ENCODE data around the gene IRF4. TPM values are rescaled to one million over a fixed set of nuclear protein-coding genes. Genes with fewer than 3 reads are reported as not detected.
A peak's percentile ranks its signal among the peaks of the same experiment; 100 is the strongest.

Gene IRF4
- total RNA-seq = 1 to 10 TPM in 1 of 2 donors, under 1 TPM in 1; 0.50 to 1.0 TPM
- polyA plus RNA-seq (ENCODE audit: insufficient read length in 2 of 2) = under 1 TPM; 0.11 to 0.35 TPM
- long read RNA-seq, donor 1 = 0 reads
- long read RNA-seq, donor 2 = 0 reads
- long read RNA-seq, donor 3 = 0 reads
- long read RNA-seq, donor 4 = 0 reads

- peaks cover 73% of the 10 kb centered on the region for H3K27me3 ChIP-seq (ENCODE audit: control insufficient read depth, insufficient read depth, low read length)
- H3K27ac ChIP-seq (ENCODE audit: low read depth, low read length) = no peak within 1 kb of the TSS
- no peaks in the 10 kb centered on the region for H3K9me3 ChIP-seq (ENCODE audit: control insufficient read depth, insufficient read depth, low read length)
- DNase-seq (ENCODE audit: low read depth in 4 of 6, low spot score in 6 of 6) = peak in 1 of 6 donors; percentile 20
- H3K4me1 ChIP-seq (ENCODE audit: control insufficient read depth, insufficient read depth, low read length) = peaks cover 27% of the 10 kb centered on the region
- H3K4me3 ChIP-seq (ENCODE audit: low read depth, low read length) = no peak within 1 kb of the TSS
- no peaks in the 10 kb centered on the region for H3K36me3 ChIP-seq (ENCODE audit: control insufficient read depth, insufficient read depth, low read length)
- WGBS (ENCODE audit: insufficient coverage) = under 1% methylated on average over 78 of the region's 82 CpGs
These were observed at the start of gene IRF4 for GRCh38 chr6:391559-392440. Gene IRF4 (plus strand): TSS chr6:391752. CDS start chr6:393153, 1,401 bp downstream.

GRCh38 chr6:341914-342831 lies 49.4 kb upstream of the IRF4 start:
- Histone ChIP-seq H3K9me3 (ENCODE audit: control insufficient read depth, insufficient read depth, low read length) (no peaks in the 10 kb centered on the region), H3K4me1 (ENCODE audit: control insufficient read depth, insufficient read depth, low read length) (peaks cover 21% of the 10 kb centered on the region)
- 73% methylated on average over 16 of the region's 16 CpGs for WGBS (ENCODE audit: insufficient coverage)

DNA sequence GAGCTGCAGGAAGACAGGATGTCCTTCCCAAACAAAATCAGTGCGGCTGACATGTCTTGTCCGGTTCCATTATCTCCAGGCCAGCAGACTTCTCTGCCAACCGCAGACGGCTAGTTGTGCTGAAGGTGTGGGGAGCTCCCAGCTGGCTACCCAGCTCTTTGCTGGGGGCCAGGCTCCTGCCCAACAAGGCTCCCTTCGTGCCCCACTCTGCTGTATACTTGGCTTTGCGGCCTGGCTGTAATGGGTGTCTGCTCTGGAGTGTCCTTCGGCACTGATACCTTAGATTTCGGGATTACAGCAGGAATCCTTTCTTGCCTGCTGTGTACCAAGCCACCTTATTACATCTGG lies 48.7 kb upstream of the IRF4 start:
- Histone ChIP-seq H3K4me1 (ENCODE audit: control insufficient read depth, insufficient read depth, low read length) (peaks cover 21% of the 10 kb centered on the region), H3K4me3 (ENCODE audit: low read depth, low read length) (no peak overlapping the region), H3K36me3 (ENCODE audit: control insufficient read depth, insufficient read depth, low read length) (peaks cover 7% of the 10 kb centered on the region), H3K9me3 (ENCODE audit: control insufficient read depth, insufficient read depth, low read length) (no peaks in the 10 kb centered on the region), H3K27ac (ENCODE audit: low read depth, low read length) (no peak overlapping the region), H3K27me3 (ENCODE audit: control insufficient read depth, insufficient read depth, low read length) (no peaks in the 10 kb centered on the region)
- 81% methylated on average over 8 of the region's 8 CpGs for WGBS (ENCODE audit: insufficient coverage)
- no peak for DNase-seq (ENCODE audit: low read depth in 4 of 6, low spot score in 6 of 6)

More at GRCh38 chr6:341914-342831, 49.4 kb upstream of the IRF4 start:
- Histone ChIP-seq H3K27ac (ENCODE audit: low read depth, low read length) (no peak overlapping the region), H3K4me3 (ENCODE audit: low read depth, low read length) (no peak overlapping the region), H3K36me3 (ENCODE audit: control insufficient read depth, insufficient read depth, low read length) (peaks cover 7% of the 10 kb centered on the region), H3K27me3 (ENCODE audit: control insufficient read depth, insufficient read depth, low read length) (no peaks in the 10 kb centered on the region)
- no peak for DNase-seq (ENCODE audit: low read depth in 4 of 6, low spot score in 6 of 6)

DNA sequence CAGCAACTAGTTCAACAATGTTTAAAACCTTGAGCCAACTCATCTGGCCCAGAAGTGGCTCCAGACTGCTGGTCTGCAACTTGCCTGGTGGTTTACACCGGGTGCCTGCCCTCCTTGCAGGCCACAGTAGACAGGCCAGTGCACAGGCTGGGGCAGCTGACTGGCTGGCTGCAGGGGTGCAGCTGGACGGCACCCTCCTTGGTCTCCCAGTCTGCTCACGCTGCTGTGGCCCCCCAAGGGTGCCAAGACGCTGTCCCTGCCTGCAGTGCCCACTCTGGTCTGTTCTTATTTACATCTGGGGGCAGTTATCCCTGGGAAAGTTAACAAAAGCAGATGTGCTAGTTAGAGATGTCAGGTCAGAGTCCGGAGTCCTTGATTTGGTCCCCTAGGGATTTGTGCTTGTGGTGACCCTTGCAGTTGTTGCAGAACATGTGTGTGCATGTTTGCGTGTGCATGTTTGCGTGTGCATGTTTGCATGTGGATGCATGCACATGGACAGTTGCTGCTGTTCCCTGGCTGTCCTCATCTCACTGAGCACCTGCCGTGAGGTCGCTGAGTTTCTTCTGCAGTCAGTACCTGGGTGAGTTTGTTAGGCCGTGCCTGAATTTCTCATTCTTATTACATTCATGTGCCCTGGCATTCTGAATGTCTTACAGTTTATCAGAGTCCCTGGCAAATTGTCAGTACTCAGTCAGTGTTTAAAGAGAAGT lies 48.2 kb upstream of the IRF4 start:
- peaks cover 12% of the 10 kb centered on the region for H3K36me3 ChIP-seq (ENCODE audit: control insufficient read depth, insufficient read depth, low read length)
- H3K27me3 ChIP-seq (ENCODE audit: control insufficient read depth, insufficient read depth, low read length) = no peaks in the 10 kb centered on the region

GRCh38 chr6:343960-344815 lies 47.4 kb upstream of the IRF4 start:
- 67% methylated on average over 17 of the region's 20 CpGs for WGBS (ENCODE audit: insufficient coverage)
- H3K4me3 ChIP-seq (ENCODE audit: low read depth, low read length) = no peak overlapping the region
- peak in 2 of 6 donors; percentile 60 to 66 for DNase-seq (ENCODE audit: low read depth in 4 of 6, low spot score in 6 of 6)
- H3K4me1 ChIP-seq (ENCODE audit: control insufficient read depth, insufficient read depth, low read length) = peaks cover 21% of the 10 kb centered on the region
- H3K9me3 ChIP-seq (ENCODE audit: control insufficient read depth, insufficient read depth, low read length) = peaks cover 1% of the 10 kb centered on the region
- H3K27ac ChIP-seq (ENCODE audit: low read depth, low read length) = no peak overlapping the region
- H3K36me3 ChIP-seq (ENCODE audit: control insufficient read depth, insufficient read depth, low read length) = peaks cover 20% of the 10 kb centered on the region
- H3K27me3 ChIP-seq (ENCODE audit: control insufficient read depth, insufficient read depth, low read length) = no peaks in the 10 kb centered on the region

More for the DNA sequence above, 48.2 kb upstream of the IRF4 start:
- 79% methylated on average over 10 of the region's 10 CpGs for WGBS (ENCODE audit: insufficient coverage)
- Histone ChIP-seq H3K27ac (ENCODE audit: low read depth, low read length) (no peak overlapping the region), H3K4me1 (ENCODE audit: control insufficient read depth, insufficient read depth, low read length) (peaks cover 21% of the 10 kb centered on the region), H3K4me3 (ENCODE audit: low read depth, low read length) (no peak overlapping the region), H3K9me3 (ENCODE audit: control insufficient read depth, insufficient read depth, low read length) (no peaks in the 10 kb centered on the region)
- DNase-seq (ENCODE audit: low read depth in 4 of 6, low spot score in 6 of 6) = no peak

DNA sequence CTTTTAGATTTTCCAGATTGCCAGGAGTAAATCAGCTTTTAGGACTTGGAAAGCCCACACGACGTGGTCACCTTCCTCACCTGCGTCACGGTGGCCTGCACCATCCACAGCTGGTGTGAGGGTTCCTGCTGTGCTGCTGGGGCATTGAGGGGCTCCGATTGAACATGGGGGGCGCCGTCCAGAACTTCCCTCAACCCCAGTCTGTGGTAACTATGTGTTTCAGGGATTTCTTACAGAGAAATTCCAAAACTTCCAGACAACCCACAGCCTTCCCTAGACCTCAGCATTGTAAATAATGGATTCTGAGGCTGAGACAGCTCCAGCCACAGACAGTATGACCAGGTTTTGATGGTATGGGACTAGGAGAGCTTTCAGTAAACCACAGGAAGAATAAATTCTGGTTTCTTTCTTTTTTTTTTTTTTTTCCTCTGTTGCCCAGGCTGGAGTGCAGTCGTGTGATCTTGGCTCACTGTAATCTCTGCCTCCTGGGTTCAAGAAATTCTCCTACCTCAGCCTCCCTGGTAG lies 46.7 kb upstream of the IRF4 start:
- Histone ChIP-seq H3K27ac (ENCODE audit: low read depth, low read length) (no peak overlapping the region), H3K4me3 (ENCODE audit: low read depth, low read length) (no peak overlapping the region), H3K36me3 (ENCODE audit: control insufficient read depth, insufficient read depth, low read length) (peaks cover 26% of the 10 kb centered on the region), H3K27me3 (ENCODE audit: control insufficient read depth, insufficient read depth, low read length) (no peaks in the 10 kb centered on the region), H3K9me3 (ENCODE audit: control insufficient read depth, insufficient read depth, low read length) (peaks cover 1% of the 10 kb centered on the region), H3K4me1 (ENCODE audit: control insufficient read depth, insufficient read depth, low read length) (peaks cover 21% of the 10 kb centered on the region)
- 60% methylated on average over 6 of the region's 8 CpGs for WGBS (ENCODE audit: insufficient coverage)
- DNase-seq (ENCODE audit: low read depth in 4 of 6, low spot score in 6 of 6) = no peak

DNA sequence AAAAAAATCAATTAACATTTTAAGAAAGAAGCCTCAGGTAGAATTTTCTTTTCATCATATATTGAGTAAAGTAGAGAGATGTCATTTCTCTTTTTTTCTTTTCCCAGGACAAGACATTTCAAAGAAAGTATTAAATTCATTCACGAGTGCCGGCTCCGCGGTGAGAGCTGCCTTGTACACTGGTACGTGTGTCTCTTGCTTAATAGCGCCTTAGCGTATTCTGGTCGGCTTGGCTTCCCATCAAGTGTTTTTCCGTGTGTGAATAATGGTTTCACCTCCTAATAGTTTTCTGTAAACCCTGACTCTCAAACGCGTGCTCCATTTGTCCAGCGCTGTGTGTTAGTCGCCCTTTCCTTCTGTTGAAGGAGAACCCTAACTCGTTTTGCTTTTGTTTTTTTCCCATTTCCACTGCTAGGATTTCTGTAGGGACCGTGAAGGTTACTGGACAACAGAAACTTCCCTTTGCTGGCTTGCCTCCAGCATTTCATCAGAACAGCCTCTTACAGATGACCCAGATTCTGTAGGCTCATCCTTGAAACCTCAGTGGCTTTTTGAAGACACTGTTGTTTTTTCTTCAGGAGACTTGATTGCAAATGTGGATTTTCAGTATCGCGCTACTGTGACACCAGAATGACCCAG lies 45.7 kb upstream of the IRF4 start:
- Histone ChIP-seq H3K4me3 (ENCODE audit: low read depth, low read length) (no peak overlapping the region), H3K4me1 (ENCODE audit: control insufficient read depth, insufficient read depth, low read length) (peaks cover 21% of the 10 kb centered on the region), H3K27ac (ENCODE audit: low read depth, low read length) (no peak overlapping the region), H3K36me3 (ENCODE audit: control insufficient read depth, insufficient read depth, low read length) (peaks cover 25% of the 10 kb centered on the region), H3K27me3 (ENCODE audit: control insufficient read depth, insufficient read depth, low read length) (no peaks in the 10 kb centered on the region), H3K9me3 (ENCODE audit: control insufficient read depth, insufficient read depth, low read length) (peaks cover 1% of the 10 kb centered on the region)
- WGBS (ENCODE audit: insufficient coverage) = 67% methylated on average over 17 of the region's 17 CpGs
- peak in 4 of 6 donors; percentile 29 to 80 (median 50) for DNase-seq (ENCODE audit: low read depth in 4 of 6, low spot score in 6 of 6)

- H3K4me1 ChIP-seq (ENCODE audit: control insufficient read depth, insufficient read depth, low read length) = peaks cover 21% of the 10 kb centered on the region
These were observed 45.0 kb upstream of the IRF4 start for GRCh38 chr6:346386-347030.

More at GRCh38 chr6:346386-347030, 45.0 kb upstream of the IRF4 start:
- no peaks in the 10 kb centered on the region for H3K27me3 ChIP-seq (ENCODE audit: control insufficient read depth, insufficient read depth, low read length)
- H3K36me3 ChIP-seq (ENCODE audit: control insufficient read depth, insufficient read depth, low read length) = peaks cover 23% of the 10 kb centered on the region
- no peak overlapping the region for H3K27ac ChIP-seq (ENCODE audit: low read depth, low read length)
- H3K9me3 ChIP-seq (ENCODE audit: control insufficient read depth, insufficient read depth, low read length) = peaks cover 1% of the 10 kb centered on the region
- 59% methylated on average over 6 of the region's 10 CpGs for WGBS (ENCODE audit: insufficient coverage)
- peak in 3 of 6 donors; percentile 26 to 75 (median 71) for DNase-seq (ENCODE audit: low read depth in 4 of 6, low spot score in 6 of 6)
- H3K4me3 ChIP-seq (ENCODE audit: low read depth, low read length) = no peak overlapping the region

Data from spinal cord (tissue), 10 donors.